Measurements from ENCODE around the gene RAX.

DNA sequence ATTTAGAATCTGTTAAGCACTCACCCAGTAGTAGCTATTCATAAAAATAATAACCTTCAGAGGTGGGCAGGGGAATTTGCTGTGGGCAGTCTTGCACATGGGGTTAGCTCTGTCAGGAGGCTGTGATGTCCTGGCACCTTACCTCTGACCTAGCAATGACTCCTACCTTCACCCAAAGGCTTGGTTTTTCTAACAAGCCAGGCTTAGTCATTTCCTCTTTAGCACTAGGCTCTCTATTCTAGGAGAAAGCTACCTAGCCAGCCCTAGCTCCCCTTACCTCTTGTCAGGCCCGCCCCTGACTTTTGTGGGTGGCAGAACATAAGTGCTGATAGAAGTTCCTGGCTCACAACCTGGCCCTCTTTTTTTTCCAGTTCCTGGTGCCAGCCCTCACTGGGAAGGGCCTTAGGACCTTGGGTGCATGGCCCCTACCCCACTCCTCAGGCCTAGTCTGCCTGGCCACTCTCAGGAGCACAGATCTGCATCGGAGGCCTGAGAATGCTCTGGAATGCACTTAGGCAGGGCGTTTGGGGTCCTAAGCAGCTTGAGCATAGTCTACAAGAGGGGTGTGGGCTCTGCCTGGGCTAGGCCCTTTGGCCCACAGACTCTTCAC lies 27.5 kb upstream of the RAX start:
- no peak for TF ChIP-seq EZH2 (IDR thresholded peaks at IDR 0.05)
- TF ChIP-seq POLR2AphosphoS5 (IDR thresholded peaks at IDR 0.05; ENCODE audit: borderline replicate concordance, low read depth, low read length): no peak
- no peak for TF ChIP-seq FOXP2 (optimal IDR thresholded peaks at IDR 0.05; ENCODE audit: control extremely low read depth, extremely low read length, insufficient read depth)

Data from SK-N-MC (cell line).